ENCODE measurements around the gene IL3. TPM values are rescaled to one million over a fixed set of nuclear protein-coding genes. Genes with fewer than 3 reads are reported as not detected.

The IL3 gene
- total and polyA plus RNA-seq, 5 donors from 2014 or later, result not detected

- Mint-ChIP-seq H3K27ac (no peak overlapping the region), H3K36me3 (no peaks in the 10 kb centered on the region), H3K9me3 (peaks cover 0 to 2% (median 0%) of the 10 kb centered on the region in 7 donors), H3K4me1 (peaks cover 0 to 4% (median under 1%) of the 10 kb centered on the region in 4 donors), H3K27me3 (peaks cover 22% of the 10 kb centered on the region), H3K4me3 (no peak overlapping the region)
- Histone ChIP-seq H3K27ac (ENCODE audit: insufficient read depth, low read length, poor library complexity, severe bottlenecking) (no peak overlapping the region), H3K36me3 (ENCODE audit: control insufficient read depth, insufficient read depth, low read length) (no peaks in the 10 kb centered on the region), H3K4me1 (ENCODE audit: control insufficient read depth, insufficient read depth, low read length, poor library complexity, severe bottlenecking) (peaks cover under 1% of the 10 kb centered on the region), H3K9me3 (ENCODE audit: control insufficient read depth in 2 of 2, low read length in 2 of 2) (no peaks in the 10 kb centered on the region), H3K27me3 (ENCODE audit: control insufficient read depth, insufficient read depth, low read length) (no peaks in the 10 kb centered on the region), H3K4me3 (ENCODE audit: low read depth, low read length) (no peak overlapping the region)
- no peak for ATAC-seq (ENCODE audit: low read depth in 2 of 2)
- DNase-seq, result no peak
These were observed 10.9 kb upstream of the IL3 start for GRCh38 chr5:132049559-132049958.

- DNase-seq, result no peak
- no peak for ATAC-seq (ENCODE audit: low read depth in 2 of 2)
These were observed 10.3 kb upstream of the IL3 start for GRCh38 chr5:132050136-132050535.

GRCh38 chr5:132050661-132051552 lies 9.5 kb upstream of the IL3 start:
- H3K9me3 ChIP-seq (ENCODE audit: control insufficient read depth in 2 of 2, low read length in 2 of 2), result no peaks in the 10 kb centered on the region
- H3K4me1 ChIP-seq (ENCODE audit: control insufficient read depth, insufficient read depth, low read length, poor library complexity, severe bottlenecking), result peaks cover 11% of the 10 kb centered on the region
- DNase-seq, result no peak
- H3K4me3 ChIP-seq (ENCODE audit: low read depth, low read length), result no peak overlapping the region
- H3K36me3 Mint-ChIP-seq, result no peaks in the 10 kb centered on the region
- H3K9me3 Mint-ChIP-seq, result peaks cover 0 to 1% (median 0%) of the 10 kb centered on the region in 7 donors
- H3K36me3 ChIP-seq (ENCODE audit: control insufficient read depth, insufficient read depth, low read length), result no peaks in the 10 kb centered on the region
- peaks cover 0 to 11% (median 6%) of the 10 kb centered on the region in 4 donors for H3K4me1 Mint-ChIP-seq
- H3K27me3 ChIP-seq (ENCODE audit: control insufficient read depth, insufficient read depth, low read length), result no peaks in the 10 kb centered on the region
- no peak overlapping the region for H3K27ac ChIP-seq (ENCODE audit: insufficient read depth, low read length, poor library complexity, severe bottlenecking)
- no peak overlapping the region for H3K4me3 Mint-ChIP-seq
- H3K27ac Mint-ChIP-seq, result no peak overlapping the region
- peaks cover 21% of the 10 kb centered on the region for H3K27me3 Mint-ChIP-seq
- ATAC-seq (ENCODE audit: low read depth in 2 of 2), result no peak

More at GRCh38 chr5:132050136-132050535, 10.3 kb upstream of the IL3 start:
- Histone ChIP-seq H3K27me3 (ENCODE audit: control insufficient read depth, insufficient read depth, low read length) (no peaks in the 10 kb centered on the region), H3K9me3 (ENCODE audit: control insufficient read depth in 2 of 2, low read length in 2 of 2) (no peaks in the 10 kb centered on the region), H3K27ac (ENCODE audit: insufficient read depth, low read length, poor library complexity, severe bottlenecking) (no peak overlapping the region), H3K4me1 (ENCODE audit: control insufficient read depth, insufficient read depth, low read length, poor library complexity, severe bottlenecking) (peaks cover 3% of the 10 kb centered on the region), H3K4me3 (ENCODE audit: low read depth, low read length) (no peak overlapping the region), H3K36me3 (ENCODE audit: control insufficient read depth, insufficient read depth, low read length) (no peaks in the 10 kb centered on the region)
- no peak overlapping the region for H3K4me3 Mint-ChIP-seq
- peaks cover 0 to 7% (median 1%) of the 10 kb centered on the region in 4 donors for H3K4me1 Mint-ChIP-seq
- H3K27me3 Mint-ChIP-seq, result peaks cover 21% of the 10 kb centered on the region
- no peaks in the 10 kb centered on the region for H3K36me3 Mint-ChIP-seq
- H3K27ac Mint-ChIP-seq, result no peak overlapping the region
- H3K9me3 Mint-ChIP-seq, result peaks cover 0 to 2% (median 0%) of the 10 kb centered on the region in 7 donors

GRCh38 chr5:132052520-132052919 lies 7.9 kb upstream of the IL3 start:
- peaks cover 0 to 26% (median 10%) of the 10 kb centered on the region in 4 donors for H3K4me1 Mint-ChIP-seq
- no peak overlapping the region for H3K4me3 ChIP-seq (ENCODE audit: low read depth, low read length)
- peaks cover 13% of the 10 kb centered on the region for H3K27me3 Mint-ChIP-seq
- H3K27ac ChIP-seq (ENCODE audit: insufficient read depth, low read length, poor library complexity, severe bottlenecking), result no peak overlapping the region
- H3K9me3 ChIP-seq (ENCODE audit: control insufficient read depth in 2 of 2, low read length in 2 of 2), result no peaks in the 10 kb centered on the region
- no peak for ATAC-seq (ENCODE audit: low read depth in 2 of 2)
- no peak overlapping the region for H3K4me3 Mint-ChIP-seq
- DNase-seq, result no peak
- H3K36me3 Mint-ChIP-seq, result no peaks in the 10 kb centered on the region
- H3K4me1 ChIP-seq (ENCODE audit: control insufficient read depth, insufficient read depth, low read length, poor library complexity, severe bottlenecking), result peaks cover 22% of the 10 kb centered on the region
- H3K36me3 ChIP-seq (ENCODE audit: control insufficient read depth, insufficient read depth, low read length), result no peaks in the 10 kb centered on the region
- H3K27me3 ChIP-seq (ENCODE audit: control insufficient read depth, insufficient read depth, low read length), result no peaks in the 10 kb centered on the region
- H3K9me3 Mint-ChIP-seq, result no peaks in the 10 kb centered on the region
- H3K27ac Mint-ChIP-seq, result peak overlapping the region in 1 of 3 donors; percentile 67

GRCh38 chr5:132053483-132053882 lies 7.0 kb upstream of the IL3 start:
- Histone ChIP-seq H3K4me3 (ENCODE audit: low read depth, low read length) (no peak overlapping the region), H3K27ac (ENCODE audit: insufficient read depth, low read length, poor library complexity, severe bottlenecking) (no peak overlapping the region), H3K4me1 (ENCODE audit: control insufficient read depth, insufficient read depth, low read length, poor library complexity, severe bottlenecking) (peaks cover 23% of the 10 kb centered on the region), H3K27me3 (ENCODE audit: control insufficient read depth, insufficient read depth, low read length) (no peaks in the 10 kb centered on the region), H3K9me3 (ENCODE audit: control insufficient read depth in 2 of 2, low read length in 2 of 2) (no peaks in the 10 kb centered on the region), H3K36me3 (ENCODE audit: control insufficient read depth, insufficient read depth, low read length) (no peaks in the 10 kb centered on the region)
- Mint-ChIP-seq H3K9me3 (no peaks in the 10 kb centered on the region), H3K4me3 (no peak overlapping the region), H3K4me1 (peaks cover 0 to 31% (median 11%) of the 10 kb centered on the region in 4 donors), H3K27ac (no peak overlapping the region), H3K36me3 (no peaks in the 10 kb centered on the region), H3K27me3 (peaks cover 13% of the 10 kb centered on the region)
- ATAC-seq (ENCODE audit: low read depth in 2 of 2), result no peak
- DNase-seq, result no peak

- Mint-ChIP-seq H3K27me3 (peaks cover 13% of the 10 kb centered on the region), H3K27ac (no peak overlapping the region), H3K9me3 (no peaks in the 10 kb centered on the region), H3K36me3 (no peaks in the 10 kb centered on the region), H3K4me3 (no peak overlapping the region), H3K4me1 (peaks cover 0 to 33% (median 14%) of the 10 kb centered on the region in 4 donors)
- Histone ChIP-seq H3K4me3 (ENCODE audit: low read depth, low read length) (no peak overlapping the region), H3K27me3 (ENCODE audit: control insufficient read depth, insufficient read depth, low read length) (no peaks in the 10 kb centered on the region), H3K36me3 (ENCODE audit: control insufficient read depth, insufficient read depth, low read length) (no peaks in the 10 kb centered on the region), H3K4me1 (ENCODE audit: control insufficient read depth, insufficient read depth, low read length, poor library complexity, severe bottlenecking) (peaks cover 30% of the 10 kb centered on the region), H3K27ac (ENCODE audit: insufficient read depth, low read length, poor library complexity, severe bottlenecking) (no peak overlapping the region), H3K9me3 (ENCODE audit: control insufficient read depth in 2 of 2, low read length in 2 of 2) (no peaks in the 10 kb centered on the region)
- DNase-seq (no peak), ATAC-seq (ENCODE audit: low read depth in 2 of 2) (no peak)
These were observed 6.3 kb upstream of the IL3 start for GRCh38 chr5:132054031-132054696.

- H3K9me3 ChIP-seq (ENCODE audit: control insufficient read depth in 2 of 2, low read length in 2 of 2), result no peaks in the 10 kb centered on the region
- H3K27me3 ChIP-seq (ENCODE audit: control insufficient read depth, insufficient read depth, low read length), result no peaks in the 10 kb centered on the region
- H3K9me3 Mint-ChIP-seq, result no peaks in the 10 kb centered on the region
- H3K4me1 ChIP-seq (ENCODE audit: control insufficient read depth, insufficient read depth, low read length, poor library complexity, severe bottlenecking), result peaks cover 33% of the 10 kb centered on the region
- no peaks in the 10 kb centered on the region for H3K36me3 Mint-ChIP-seq
- peaks cover 13% of the 10 kb centered on the region for H3K27me3 Mint-ChIP-seq
- ATAC-seq (ENCODE audit: low read depth in 2 of 2) (no peak), DNase-seq (no peak)
- H3K36me3 ChIP-seq (ENCODE audit: control insufficient read depth, insufficient read depth, low read length), result no peaks in the 10 kb centered on the region
- no peak overlapping the region for H3K27ac ChIP-seq (ENCODE audit: insufficient read depth, low read length, poor library complexity, severe bottlenecking)
- H3K4me3 ChIP-seq (ENCODE audit: low read depth, low read length), result no peak overlapping the region
- H3K4me1 Mint-ChIP-seq, result peaks cover 0 to 38% (median 15%) of the 10 kb centered on the region in 4 donors
- no peak overlapping the region for H3K27ac Mint-ChIP-seq
- H3K4me3 Mint-ChIP-seq, result no peak overlapping the region
These were observed 5.6 kb upstream of the IL3 start for GRCh38 chr5:132054697-132055440.

Measured in CD4-positive, CD25-positive, alpha-beta regulatory T cell (primary cell).